Measurements from ENCODE around the gene TTC28.

Gene TTC28

DNA sequence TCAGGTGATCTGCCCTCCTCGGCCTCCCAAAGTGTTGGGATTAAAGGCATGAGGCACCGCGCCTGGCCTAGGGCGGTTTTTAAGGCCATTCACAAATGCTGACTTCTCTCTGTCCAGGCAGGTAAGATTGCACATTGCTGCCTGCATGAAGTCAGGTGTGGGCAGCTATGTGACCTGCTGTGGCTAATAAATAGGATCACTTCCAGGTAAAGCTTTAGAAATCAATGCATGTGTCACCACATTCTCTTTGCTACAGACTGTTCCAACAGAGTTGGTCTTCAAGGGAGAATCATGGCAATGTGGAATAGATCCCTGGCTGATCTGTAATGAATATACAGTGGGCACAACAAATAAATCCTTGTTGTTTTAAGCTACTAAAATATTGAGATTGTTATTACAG lies 500.2 kb downstream of the TTC28 start:
- Histone ChIP-seq H3K4me2 (ENCODE audit: low read depth, low read length, poor library complexity, severe bottlenecking) (no peak overlapping the region), H4K20me1 (ENCODE audit: low read depth, low read length) (no peaks in the 10 kb centered on the region), H3K9me3 (ENCODE audit: insufficient read depth, low read length) (no peaks in the 10 kb centered on the region), H3K9ac (ENCODE audit: low read length) (no peak overlapping the region), H3K9me2 (replicated peaks; ENCODE audit: insufficient read depth, low read length) (no peaks in the 10 kb centered on the region), H3K36me3 (ENCODE audit: low read length) (no peaks in the 10 kb centered on the region), H3K79me2 (ENCODE audit: insufficient read depth, low read length) (no peaks in the 10 kb centered on the region), H3K27ac (ENCODE audit: low read depth, low read length) (no peak overlapping the region), H3K4me3 (ENCODE audit: insufficient read depth, low read length, poor library complexity, severe bottlenecking) (no peak overlapping the region), H2AFZ (ENCODE audit: low read depth, low read length, severe bottlenecking) (no peak overlapping the region), H3K27me3 (ENCODE audit: low read length) (no peaks in the 10 kb centered on the region), H3F3A (ENCODE audit: insufficient read depth) (no peaks in the 10 kb centered on the region)
- TF ChIP-seq EZH2phosphoT487 (conservative IDR thresholded peaks at IDR 0.05; ENCODE audit: low read length), result no peak
- TF ChIP-seq, protein P1, sequence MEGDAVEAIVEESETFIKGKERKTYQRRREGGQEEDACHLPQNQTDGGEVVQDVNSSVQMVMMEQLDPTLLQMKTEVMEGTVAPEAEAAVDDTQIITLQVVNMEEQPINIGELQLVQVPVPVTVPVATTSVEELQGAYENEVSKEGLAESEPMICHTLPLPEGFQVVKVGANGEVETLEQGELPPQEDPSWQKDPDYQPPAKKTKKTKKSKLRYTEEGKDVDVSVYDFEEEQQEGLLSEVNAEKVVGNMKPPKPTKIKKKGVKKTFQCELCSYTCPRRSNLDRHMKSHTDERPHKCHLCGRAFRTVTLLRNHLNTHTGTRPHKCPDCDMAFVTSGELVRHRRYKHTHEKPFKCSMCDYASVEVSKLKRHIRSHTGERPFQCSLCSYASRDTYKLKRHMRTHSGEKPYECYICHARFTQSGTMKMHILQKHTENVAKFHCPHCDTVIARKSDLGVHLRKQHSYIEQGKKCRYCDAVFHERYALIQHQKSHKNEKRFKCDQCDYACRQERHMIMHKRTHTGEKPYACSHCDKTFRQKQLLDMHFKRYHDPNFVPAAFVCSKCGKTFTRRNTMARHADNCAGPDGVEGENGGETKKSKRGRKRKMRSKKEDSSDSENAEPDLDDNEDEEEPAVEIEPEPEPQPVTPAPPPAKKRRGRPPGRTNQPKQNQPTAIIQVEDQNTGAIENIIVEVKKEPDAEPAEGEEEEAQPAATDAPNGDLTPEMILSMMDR (IDR thresholded peaks at IDR 0.05; ENCODE audit: insufficient read depth, low read length, poor library complexity, severe bottlenecking), result no peak

GRCh38 chr22:28175730-28176492 lies 503.7 kb downstream of the TTC28 start:
- no peak overlapping the region for H3K9ac ChIP-seq (ENCODE audit: low read length)
- no peaks in the 10 kb centered on the region for H3K36me3 ChIP-seq (ENCODE audit: low read length)
- H3K4me3 ChIP-seq (ENCODE audit: insufficient read depth, low read length, poor library complexity, severe bottlenecking), result no peak overlapping the region
- H3K27ac ChIP-seq (ENCODE audit: low read depth, low read length), result no peak overlapping the region
- H3K27me3 ChIP-seq (ENCODE audit: low read length), result no peaks in the 10 kb centered on the region
- no peaks in the 10 kb centered on the region for H3F3A ChIP-seq (ENCODE audit: insufficient read depth)
- no peaks in the 10 kb centered on the region for H3K9me3 ChIP-seq (ENCODE audit: insufficient read depth, low read length)
- no peak overlapping the region for H2AFZ ChIP-seq (ENCODE audit: low read depth, low read length, severe bottlenecking)
- no peaks in the 10 kb centered on the region for H3K79me2 ChIP-seq (ENCODE audit: insufficient read depth, low read length)
- TF ChIP-seq, protein P1 (IDR thresholded peaks at IDR 0.05; ENCODE audit: insufficient read depth, low read length, poor library complexity, severe bottlenecking), result no peak
- TF ChIP-seq EZH2phosphoT487 (conservative IDR thresholded peaks at IDR 0.05; ENCODE audit: low read length), result no peak
- H3K9me2 ChIP-seq (replicated peaks; ENCODE audit: insufficient read depth, low read length), result no peaks in the 10 kb centered on the region
- H4K20me1 ChIP-seq (ENCODE audit: low read depth, low read length), result no peaks in the 10 kb centered on the region
- no peak overlapping the region for H3K4me2 ChIP-seq (ENCODE audit: low read depth, low read length, poor library complexity, severe bottlenecking)

DNA sequence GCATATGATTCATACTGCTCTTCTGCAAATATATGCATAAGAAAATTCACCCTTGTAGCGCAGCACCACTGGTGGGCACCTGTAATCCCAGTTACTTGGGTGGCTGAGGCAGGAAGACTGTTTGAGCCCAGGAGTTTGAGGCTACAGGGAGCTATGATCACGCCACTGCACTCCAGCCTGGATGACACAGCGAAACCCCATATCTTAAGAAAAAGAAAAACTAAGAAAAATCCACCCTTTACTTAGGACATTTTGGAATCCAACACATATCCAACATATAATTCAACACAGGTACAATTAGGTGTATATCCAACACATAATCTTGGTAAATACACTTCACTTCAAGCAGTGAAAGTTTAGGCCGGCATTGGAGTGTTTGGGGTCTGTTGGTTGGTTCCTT lies 505.1 kb downstream of the TTC28 start:
- Histone ChIP-seq H3K27ac (ENCODE audit: low read depth, low read length) (no peak overlapping the region), H3K4me2 (ENCODE audit: low read depth, low read length, poor library complexity, severe bottlenecking) (no peak overlapping the region), H3F3A (ENCODE audit: insufficient read depth) (no peaks in the 10 kb centered on the region), H3K27me3 (ENCODE audit: low read length) (no peaks in the 10 kb centered on the region), H3K9ac (ENCODE audit: low read length) (no peak overlapping the region), H3K79me2 (ENCODE audit: insufficient read depth, low read length) (no peaks in the 10 kb centered on the region), H3K4me3 (ENCODE audit: insufficient read depth, low read length, poor library complexity, severe bottlenecking) (no peak overlapping the region), H3K9me2 (replicated peaks; ENCODE audit: insufficient read depth, low read length) (no peaks in the 10 kb centered on the region), H4K20me1 (ENCODE audit: low read depth, low read length) (no peaks in the 10 kb centered on the region), H3K36me3 (ENCODE audit: low read length) (no peaks in the 10 kb centered on the region), H2AFZ (ENCODE audit: low read depth, low read length, severe bottlenecking) (no peak overlapping the region), H3K9me3 (ENCODE audit: insufficient read depth, low read length) (no peaks in the 10 kb centered on the region)
- TF ChIP-seq, protein P1 (IDR thresholded peaks at IDR 0.05; ENCODE audit: insufficient read depth, low read length, poor library complexity, severe bottlenecking), result no peak
- TF ChIP-seq EZH2phosphoT487 (conservative IDR thresholded peaks at IDR 0.05; ENCODE audit: low read length), result no peak

Measured in SU-DHL-6 (cell line).